Immature natural killer cell (primary cell): ENCODE results near the gene EDNRA. TPM values are rescaled to one million over a fixed set of nuclear protein-coding genes. Genes with fewer than 3 reads are reported as not detected.

Source experiments
- DNase-seq, 3 donors: peaks; one replicate each; pipeline ENCODE4 v3.0.0; 2022; ENCODE audit warnings: mixed read lengths in 1 of 3
- H3K27ac Mint-ChIP-seq, 6 donors: one replicate each; pipeline ENCODE4 v1.8.0; 2020; ENCODE audit warnings: mixed read lengths in 6 of 6, mild to moderate bottlenecking in 5 of 6, inconsistent platforms in 4 of 6, moderate library complexity in 3 of 6
- H3K27me3 Mint-ChIP-seq, 3 donors: one replicate each; pipeline ENCODE4 v1.8.0; 2020 to 2021; ENCODE audit warnings: low read depth in 3 of 3, mild to moderate bottlenecking in 3 of 3, mixed read lengths in 3 of 3, moderate library complexity in 3 of 3, inconsistent platforms in 1 of 3
- H3K36me3 Mint-ChIP-seq, 3 donors: one replicate each; pipeline ENCODE4 v1.8.0; 2020; ENCODE audit warnings: mixed read lengths in 3 of 3, inconsistent platforms in 2 of 3, mild to moderate bottlenecking in 2 of 3
- H3K4me1 Mint-ChIP-seq, 2 donors: one replicate each; pipeline ENCODE4 v1.8.0; 2020; ENCODE audit warnings: inconsistent platforms in 2 of 2, mild to moderate bottlenecking in 2 of 2, mixed read lengths in 2 of 2, moderate library complexity in 1 of 2
- H3K4me3 Mint-ChIP-seq, 5 donors: one replicate each; pipeline ENCODE4 v1.8.0; 2020; ENCODE audit warnings: mild to moderate bottlenecking in 5 of 5, mixed read lengths in 5 of 5, inconsistent platforms in 3 of 5, moderate library complexity in 3 of 5
- H3K9me3 Mint-ChIP-seq, 6 donors: one replicate each; pipeline ENCODE4 v1.8.0; 2020; ENCODE audit warnings: mild to moderate bottlenecking in 6 of 6, mixed read lengths in 6 of 6, inconsistent platforms in 4 of 6, moderate library complexity in 3 of 6
- polyA plus RNA-seq, 3 donors: library from polyadenylated mRNA; unstranded; fragments of 300-500 nt; fragmentation: Illumina TruSeq; gene quantifications; one replicate each; pipeline ENCODE4 v1.2.3, GENCODE V29; 2021

EDNRA gene
- polyA plus RNA-seq, 3 donors from 2014 or later = not detected

DNA sequence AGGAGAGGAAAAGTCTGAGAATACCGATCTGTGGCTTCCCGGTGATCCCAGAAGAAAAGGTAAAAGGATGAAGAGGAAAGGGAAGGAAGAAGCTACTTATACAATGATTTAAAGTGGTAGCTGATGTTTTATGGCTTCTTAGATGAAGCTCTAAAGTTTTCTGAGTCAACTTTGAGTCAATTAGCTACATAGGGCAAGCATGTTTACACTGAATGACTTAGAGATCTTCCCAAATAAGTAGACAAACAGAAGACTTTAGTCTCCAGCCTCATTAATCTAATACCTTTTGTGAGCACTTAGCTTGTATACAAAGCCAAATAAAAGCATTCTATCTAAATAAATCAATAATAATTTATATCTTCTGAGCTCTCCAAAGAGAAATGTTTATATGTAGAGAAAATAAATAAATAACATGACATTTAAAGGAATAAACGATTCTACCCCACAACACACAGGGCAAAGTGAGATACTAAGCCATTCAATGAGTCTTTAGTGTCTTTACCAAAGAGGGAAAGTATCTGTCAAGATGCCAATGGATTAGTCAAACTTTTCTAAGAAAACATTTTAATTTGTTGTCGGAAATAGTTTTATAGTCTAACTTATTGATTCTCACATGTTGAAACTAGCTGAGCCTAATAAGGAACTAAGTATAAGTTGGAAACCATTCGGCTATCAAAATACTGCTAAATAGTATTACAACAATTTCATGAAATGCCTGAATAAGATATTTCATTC is 90.3 kb downstream of the EDNRA start:
- Mint-ChIP-seq H3K9me3 (no peaks in the 10 kb centered on the region), H3K4me1 (peaks cover 0 to 7% of the 10 kb centered on the region in 2 donors), H3K4me3 (no peak overlapping the region), H3K27me3 (peaks cover 1 to 10% (median 10%) of the 10 kb centered on the region in 3 donors), H3K27ac (no peak overlapping the region), H3K36me3 (no peaks in the 10 kb centered on the region)
- DNase-seq = no peak

DNA sequence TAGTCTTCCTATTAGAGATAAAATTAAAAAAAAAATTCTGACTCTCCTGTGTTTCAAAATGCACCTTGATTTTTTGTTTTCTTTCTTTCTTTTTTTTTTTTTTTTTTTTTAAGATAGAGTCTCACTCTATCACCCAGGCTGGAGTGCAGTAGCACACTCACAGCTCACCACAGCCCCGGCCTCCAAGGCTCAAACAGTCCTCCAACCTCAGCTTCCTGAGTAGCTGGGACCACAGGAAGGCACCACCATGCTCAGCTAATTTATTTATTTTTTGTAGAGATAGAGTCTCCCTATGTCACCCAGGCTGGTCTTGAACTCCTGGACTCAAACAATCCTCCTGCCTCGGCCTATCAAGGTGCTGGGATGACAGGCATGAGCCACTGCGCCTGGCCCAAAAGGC is 95.2 kb downstream of the EDNRA start:
- Mint-ChIP-seq H3K9me3 (peaks cover 0 to 1% (median 0%) of the 10 kb centered on the region in 6 donors), H3K27ac (no peak overlapping the region), H3K36me3 (no peaks in the 10 kb centered on the region), H3K27me3 (peaks cover 0 to 6% (median 2%) of the 10 kb centered on the region in 3 donors), H3K4me1 (peaks cover 0 to 10% of the 10 kb centered on the region in 2 donors), H3K4me3 (no peak overlapping the region)
- DNase-seq = peak in 1 of 3 donors; percentile 5

DNA sequence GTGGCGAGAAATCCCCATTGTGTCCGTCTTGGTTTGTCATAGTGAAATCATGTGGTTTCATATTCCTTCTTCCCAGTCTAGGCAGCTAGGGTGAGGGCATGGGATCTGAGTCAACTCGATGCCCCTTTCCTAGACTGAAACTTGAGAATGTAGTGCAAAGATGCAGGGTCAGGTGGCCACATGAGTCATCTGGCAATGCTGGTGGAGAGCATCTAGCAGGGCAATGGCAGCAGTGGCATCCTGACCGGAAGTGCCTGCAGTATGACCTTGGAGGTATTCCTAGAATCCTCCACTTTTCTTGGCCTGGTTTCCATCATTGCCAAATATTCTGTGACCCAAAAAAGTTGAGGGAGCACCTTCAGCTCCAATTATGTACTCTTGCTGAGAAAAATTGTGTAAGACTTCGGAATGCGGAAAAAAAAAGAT is 97.2 kb downstream of the EDNRA start:
- no peak for DNase-seq
- no peak overlapping the region for H3K4me3 Mint-ChIP-seq
- H3K27ac Mint-ChIP-seq = no peak overlapping the region
- peaks cover 0 to 6% (median 0%) of the 10 kb centered on the region in 3 donors for H3K27me3 Mint-ChIP-seq
- H3K4me1 Mint-ChIP-seq = peaks cover 0 to 10% of the 10 kb centered on the region in 2 donors
- no peaks in the 10 kb centered on the region for H3K36me3 Mint-ChIP-seq
- H3K9me3 Mint-ChIP-seq = peaks cover 0 to 1% (median 0%) of the 10 kb centered on the region in 6 donors

DNA sequence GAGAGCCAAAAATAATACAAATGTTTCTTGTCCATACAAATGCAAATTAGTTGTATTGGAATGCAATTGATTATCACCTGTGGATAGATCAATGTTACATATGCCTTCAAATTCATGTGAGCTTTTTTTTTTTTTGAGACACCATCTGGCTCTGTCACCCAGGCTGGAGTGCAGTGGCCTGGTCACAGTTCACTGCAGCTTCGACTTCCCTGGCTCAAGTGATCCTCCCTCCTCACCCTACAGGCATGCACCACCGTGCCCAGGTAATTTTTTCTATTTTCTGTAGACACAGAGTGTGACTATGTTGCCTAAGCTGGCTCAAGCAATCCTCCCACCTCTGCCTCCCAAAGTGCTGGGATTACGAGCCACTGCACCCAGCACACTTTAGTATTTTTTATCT is 97.7 kb downstream of the EDNRA start:
- peaks cover 0 to 4% (median 0%) of the 10 kb centered on the region in 3 donors for H3K27me3 Mint-ChIP-seq
- H3K4me3 Mint-ChIP-seq = no peak overlapping the region
- H3K27ac Mint-ChIP-seq = no peak overlapping the region
- H3K9me3 Mint-ChIP-seq = peaks cover 0 to 1% (median 0%) of the 10 kb centered on the region in 6 donors
- DNase-seq = no peak
- H3K36me3 Mint-ChIP-seq = no peaks in the 10 kb centered on the region
- H3K4me1 Mint-ChIP-seq = peaks cover 0 to 10% of the 10 kb centered on the region in 2 donors

DNA sequence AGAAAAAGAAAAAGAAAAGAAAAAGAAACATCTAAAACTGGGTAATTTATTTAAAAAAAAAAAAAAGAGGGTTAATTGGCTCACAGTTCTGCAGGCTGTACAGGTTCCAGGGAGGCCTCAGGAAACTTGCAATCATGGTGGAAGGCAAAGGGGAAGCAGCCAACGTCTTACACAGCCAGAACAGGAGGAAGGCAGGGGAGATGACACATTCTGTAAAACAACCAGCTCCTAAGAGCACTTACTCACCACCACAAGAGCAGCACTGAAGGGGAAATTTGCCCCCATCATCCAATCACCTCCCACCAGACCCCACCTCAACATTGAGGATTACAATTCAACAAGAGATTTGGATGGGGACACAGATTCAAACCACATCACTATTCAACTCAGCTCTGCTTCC is 99.5 kb downstream of the EDNRA start:
- Mint-ChIP-seq H3K27ac (no peak overlapping the region), H3K4me1 (peaks cover 0 to 10% of the 10 kb centered on the region in 2 donors), H3K9me3 (peaks cover 0 to 1% (median 0%) of the 10 kb centered on the region in 6 donors), H3K4me3 (peak overlapping the region in 1 of 5 donors; percentile 21), H3K36me3 (no peaks in the 10 kb centered on the region), H3K27me3 (peaks cover 0 to 4% (median 1%) of the 10 kb centered on the region in 3 donors)
- no peak for DNase-seq

DNA sequence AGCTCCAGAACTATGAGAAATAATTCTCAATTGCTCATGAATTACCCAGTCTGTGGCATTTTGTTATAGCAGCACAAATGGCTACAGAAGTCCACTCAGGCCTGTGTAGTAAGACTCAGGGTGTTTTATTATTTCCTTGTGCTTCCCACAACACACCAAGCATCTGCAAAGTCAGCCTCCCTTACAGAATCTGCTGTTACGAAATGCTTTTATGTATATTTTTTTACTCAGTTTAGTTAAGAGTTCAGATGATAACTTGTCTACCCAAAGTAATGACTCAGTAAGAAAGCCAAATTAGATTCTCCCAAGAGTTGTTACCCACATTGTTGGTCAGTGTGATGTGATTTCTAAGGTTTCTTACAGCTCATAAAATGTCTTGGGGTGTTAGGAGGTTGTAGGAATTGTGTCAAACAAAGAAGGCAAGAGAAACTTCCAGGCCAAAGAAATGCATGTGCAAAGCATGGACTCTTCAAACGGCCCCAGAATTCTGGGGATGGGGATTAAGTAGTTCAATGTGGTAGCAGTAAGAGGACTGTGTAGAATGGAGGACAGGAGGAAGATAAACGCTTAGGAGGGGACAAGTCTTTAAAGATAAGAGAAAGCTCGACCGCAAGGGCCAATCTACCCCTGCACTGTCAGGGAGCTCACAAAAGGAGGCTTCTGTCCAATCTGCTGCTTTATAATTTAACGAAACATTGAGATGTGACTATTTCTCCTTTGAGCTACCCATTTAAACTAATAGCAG is 100.9 kb downstream of the EDNRA start:
- no peak overlapping the region for H3K4me3 Mint-ChIP-seq
- no peaks in the 10 kb centered on the region for H3K4me1 Mint-ChIP-seq
- DNase-seq = no peak
- no peak overlapping the region for H3K27ac Mint-ChIP-seq
- peaks cover 0 to 1% (median 0%) of the 10 kb centered on the region in 6 donors for H3K9me3 Mint-ChIP-seq
- H3K36me3 Mint-ChIP-seq = no peaks in the 10 kb centered on the region
- H3K27me3 Mint-ChIP-seq = peaks cover 0 to 5% (median 2%) of the 10 kb centered on the region in 3 donors

DNA sequence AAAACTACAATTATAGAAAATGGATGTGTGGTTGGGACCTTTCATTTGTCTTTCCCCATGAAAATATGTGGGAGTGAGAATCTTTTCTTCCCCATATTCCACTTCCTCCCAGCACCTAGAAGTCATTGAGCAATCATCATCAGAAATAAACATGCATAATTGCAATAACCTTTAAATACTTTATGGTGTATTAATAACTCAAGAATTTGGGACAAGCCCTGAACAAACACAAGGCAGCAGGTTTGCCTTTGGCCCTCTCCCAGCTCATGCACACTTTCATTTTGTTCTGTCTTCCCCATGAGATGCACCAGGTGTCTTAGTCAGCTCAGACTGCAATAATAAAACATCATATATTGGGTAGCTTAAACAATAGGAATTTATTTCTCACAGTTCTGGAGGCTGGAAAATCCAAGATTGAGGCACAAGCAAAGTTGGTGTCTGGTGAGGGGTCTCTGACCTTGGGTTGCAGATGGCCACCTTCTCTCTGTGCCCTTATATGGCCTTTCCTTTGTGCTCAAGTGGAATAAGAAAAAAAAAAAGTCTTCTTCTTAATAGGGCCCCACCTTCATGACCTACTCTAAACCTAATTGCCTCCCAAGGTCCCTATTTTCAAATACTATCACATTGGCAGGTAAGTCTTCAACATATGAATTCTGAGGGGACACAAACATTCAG is 101.6 kb downstream of the EDNRA start:
- H3K4me3 Mint-ChIP-seq = no peak overlapping the region
- H3K27me3 Mint-ChIP-seq = peaks cover 0 to 5% (median 2%) of the 10 kb centered on the region in 3 donors
- H3K36me3 Mint-ChIP-seq = no peaks in the 10 kb centered on the region
- H3K9me3 Mint-ChIP-seq = peaks cover 0 to 1% (median 0%) of the 10 kb centered on the region in 6 donors
- DNase-seq = no peak
- H3K27ac Mint-ChIP-seq = no peak overlapping the region
- H3K4me1 Mint-ChIP-seq = no peaks in the 10 kb centered on the region

DNA sequence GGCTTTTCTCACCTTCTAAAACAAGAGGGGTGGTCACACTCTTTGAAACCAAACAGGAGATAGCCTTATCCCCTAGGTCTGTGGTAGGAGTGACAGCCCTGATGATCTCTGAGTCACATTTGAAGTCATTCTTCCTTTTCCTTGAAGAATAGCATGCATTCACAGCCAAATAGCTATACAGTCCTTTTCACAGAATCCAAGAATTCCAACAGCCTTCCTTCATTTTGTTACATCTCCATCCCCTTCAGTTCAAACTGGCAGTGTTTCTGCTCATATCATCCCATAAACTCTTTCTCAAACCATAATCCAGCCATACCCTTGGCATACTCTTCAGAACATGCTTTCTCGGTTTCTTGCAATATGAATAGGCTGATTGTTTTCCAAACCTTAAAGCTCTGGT is 103.0 kb downstream of the EDNRA start:
- no peak for DNase-seq
- peaks cover 0 to 5% (median 2%) of the 10 kb centered on the region in 3 donors for H3K27me3 Mint-ChIP-seq
- no peaks in the 10 kb centered on the region for H3K36me3 Mint-ChIP-seq
- H3K9me3 Mint-ChIP-seq = peaks cover 0 to 1% (median 0%) of the 10 kb centered on the region in 6 donors
- no peaks in the 10 kb centered on the region for H3K4me1 Mint-ChIP-seq
- H3K4me3 Mint-ChIP-seq = no peak overlapping the region
- H3K27ac Mint-ChIP-seq = no peak overlapping the region

DNA sequence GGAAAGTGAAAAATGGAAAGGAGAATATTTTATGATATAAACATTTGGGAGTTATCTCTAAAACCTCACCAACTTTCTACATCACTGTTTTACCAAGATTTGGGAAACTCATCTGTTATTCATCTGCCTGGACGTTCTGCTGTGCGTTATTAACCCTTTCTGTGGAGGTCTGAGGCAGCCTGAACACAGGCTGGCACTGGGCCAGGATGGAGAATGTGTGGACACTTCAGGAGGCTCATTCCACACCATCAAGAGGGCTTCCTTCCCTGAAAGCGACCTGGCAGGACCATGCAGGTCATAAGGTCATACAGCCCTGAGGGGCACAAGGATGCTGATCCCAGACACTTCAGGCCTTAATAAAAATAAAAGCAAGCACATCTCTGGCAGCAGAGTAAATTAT is 105.1 kb downstream of the EDNRA start:
- Mint-ChIP-seq H3K4me1 (no peaks in the 10 kb centered on the region), H3K9me3 (peaks cover 0 to 1% (median 0%) of the 10 kb centered on the region in 6 donors), H3K36me3 (no peaks in the 10 kb centered on the region), H3K27me3 (peaks cover 0 to 5% (median 2%) of the 10 kb centered on the region in 3 donors), H3K4me3 (no peak overlapping the region), H3K27ac (no peak overlapping the region)
- no peak for DNase-seq

DNA sequence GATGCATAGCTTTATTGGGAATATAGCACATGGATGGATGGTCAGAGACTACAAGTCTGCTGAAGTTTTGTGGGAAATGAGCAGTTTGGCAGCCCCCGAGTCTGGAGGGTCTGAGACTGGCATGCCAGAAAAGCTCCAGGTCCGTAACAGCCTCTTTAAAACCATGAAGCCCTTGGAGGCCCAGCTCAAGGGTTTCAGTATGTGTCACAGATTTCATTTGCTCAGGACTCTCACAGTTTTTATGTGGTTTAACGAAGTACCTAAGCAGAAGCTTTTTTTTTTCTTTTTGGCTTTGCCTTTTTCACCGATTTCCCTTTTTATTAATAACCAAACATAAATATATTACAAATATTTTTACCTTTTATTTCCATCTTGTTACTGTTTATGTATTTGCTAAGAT is 105.7 kb downstream of the EDNRA start:
- H3K4me1 Mint-ChIP-seq = no peaks in the 10 kb centered on the region

DNA sequence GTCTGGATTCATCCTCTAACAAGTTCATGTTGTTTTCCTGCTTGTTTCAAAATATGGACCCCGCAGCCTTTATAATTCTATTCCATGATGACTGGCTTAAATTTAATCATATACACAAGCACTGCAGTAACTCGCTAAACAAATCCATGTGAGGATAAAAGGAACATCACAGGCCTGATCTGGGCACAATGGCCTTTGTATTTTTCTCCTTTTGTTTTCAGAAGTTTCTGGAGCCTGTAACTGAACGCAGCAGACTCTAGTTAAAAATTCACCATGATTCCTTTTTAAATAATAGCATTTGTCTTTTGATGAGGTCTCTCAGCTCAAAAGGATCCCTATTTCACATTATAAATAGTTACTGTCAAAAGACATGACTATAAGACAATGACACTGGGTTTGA is 106.1 kb downstream of the EDNRA start:
- H3K9me3 Mint-ChIP-seq = peaks cover 0 to 1% (median 0%) of the 10 kb centered on the region in 6 donors
- H3K36me3 Mint-ChIP-seq = no peaks in the 10 kb centered on the region
- H3K27me3 Mint-ChIP-seq = peaks cover 0 to 5% (median 3%) of the 10 kb centered on the region in 3 donors
- H3K27ac Mint-ChIP-seq = no peak overlapping the region
- H3K4me3 Mint-ChIP-seq = no peak overlapping the region
- DNase-seq = no peak
- H3K4me1 Mint-ChIP-seq = no peaks in the 10 kb centered on the region

More for the DNA sequence above, 105.7 kb downstream of the EDNRA start:
- H3K36me3 Mint-ChIP-seq = no peaks in the 10 kb centered on the region
- H3K4me3 Mint-ChIP-seq = no peak overlapping the region
- peaks cover 0 to 1% (median 0%) of the 10 kb centered on the region in 6 donors for H3K9me3 Mint-ChIP-seq
- peaks cover 0 to 5% (median 3%) of the 10 kb centered on the region in 3 donors for H3K27me3 Mint-ChIP-seq
- H3K27ac Mint-ChIP-seq = no peak overlapping the region
- no peak for DNase-seq

DNA sequence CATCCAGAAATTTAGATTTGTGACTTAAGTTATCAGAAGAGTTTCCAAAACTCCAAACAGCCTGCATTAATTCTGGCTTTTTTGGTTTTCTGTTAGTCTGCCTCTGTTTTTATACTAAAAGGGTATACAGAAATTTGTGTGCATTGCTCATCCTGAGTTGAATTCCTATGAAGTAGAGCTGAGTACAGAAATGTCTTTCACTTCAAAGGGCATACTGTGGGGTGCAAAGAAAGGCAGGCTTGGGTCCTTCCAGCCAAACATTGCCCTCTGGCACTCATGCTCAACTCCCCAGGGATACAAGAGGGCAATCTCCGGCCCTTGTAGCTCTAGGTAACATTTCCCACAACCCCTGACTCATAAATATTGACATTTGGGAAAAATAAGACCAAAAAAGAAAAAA is 108.7 kb downstream of the EDNRA start:
- Mint-ChIP-seq H3K27me3 (peaks cover 3 to 11% (median 4%) of the 10 kb centered on the region in 3 donors), H3K27ac (no peak overlapping the region), H3K4me1 (no peaks in the 10 kb centered on the region), H3K9me3 (peaks cover 0 to 1% (median 0%) of the 10 kb centered on the region in 6 donors), H3K36me3 (no peaks in the 10 kb centered on the region), H3K4me3 (no peak overlapping the region)
- no peak for DNase-seq

DNA sequence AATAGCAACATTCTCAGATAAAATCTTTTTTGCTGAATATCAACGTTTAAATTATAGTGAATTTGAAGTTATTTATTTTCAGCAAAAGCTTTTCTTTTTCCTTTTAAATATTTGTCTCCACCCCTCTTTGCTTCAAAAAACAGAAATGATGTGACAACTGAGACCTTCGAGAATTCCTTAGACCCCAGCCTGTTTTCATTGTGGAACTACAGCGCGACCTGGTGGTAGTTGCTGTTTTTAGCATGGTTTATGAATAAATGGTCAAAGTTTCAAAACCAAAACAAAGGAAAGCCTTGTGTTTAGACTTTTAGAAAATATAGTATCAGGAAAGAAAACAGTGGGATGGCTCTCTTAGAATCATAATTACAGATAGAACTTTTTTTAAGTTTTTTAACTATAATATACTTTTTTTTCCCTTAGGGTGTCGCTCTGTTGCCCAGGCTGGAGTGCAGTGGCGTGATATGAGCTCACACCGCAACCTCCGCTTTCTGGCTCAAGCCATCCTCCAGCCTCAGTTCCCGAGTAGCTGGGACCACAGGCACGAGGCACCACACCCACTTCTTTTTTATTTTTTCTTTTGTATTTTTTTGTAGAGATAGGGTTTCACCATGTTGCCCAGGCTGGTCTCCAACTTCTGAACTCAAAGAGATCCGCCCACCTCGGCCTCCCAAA is 109.5 kb downstream of the EDNRA start:
- H3K4me1 Mint-ChIP-seq = no peaks in the 10 kb centered on the region
- peak; percentile 8 to 15 (median 9) for DNase-seq
- no peaks in the 10 kb centered on the region for H3K36me3 Mint-ChIP-seq
- H3K9me3 Mint-ChIP-seq = peaks cover 0 to 1% (median 0%) of the 10 kb centered on the region in 6 donors
- peaks cover 3 to 9% (median 4%) of the 10 kb centered on the region in 3 donors for H3K27me3 Mint-ChIP-seq
- no peak overlapping the region for H3K4me3 Mint-ChIP-seq
- no peak overlapping the region for H3K27ac Mint-ChIP-seq
